ENCODE measurements around the gene TTLL9.
A peak's percentile ranks its signal among the peaks of the same experiment; 100 is the strongest.

The TTLL9 gene

DNA sequence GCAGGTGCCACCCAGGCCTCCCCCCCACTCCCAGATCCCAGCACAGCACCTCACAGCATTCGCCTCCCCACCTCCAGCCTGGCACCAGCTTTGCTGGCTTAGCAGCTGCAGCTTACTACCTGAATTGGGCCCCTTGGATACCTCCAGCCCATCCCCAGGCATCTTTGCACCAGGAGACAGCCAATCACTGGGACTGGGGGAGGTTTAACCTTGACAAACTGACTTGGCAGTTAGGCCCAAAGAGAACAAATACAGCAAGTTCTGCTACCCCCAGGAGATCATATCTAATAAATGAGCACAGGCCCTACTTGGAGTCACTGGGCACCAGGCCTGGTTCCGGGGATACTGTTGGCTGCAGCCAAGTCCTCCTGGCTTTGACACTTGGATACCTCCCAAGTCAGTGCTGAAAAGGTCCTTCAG is 72.6 kb downstream of the TTLL9 start:
- no peak for DNase-seq (ENCODE audit: low read depth in 1 of 2, low spot score in 1 of 2)

DNA sequence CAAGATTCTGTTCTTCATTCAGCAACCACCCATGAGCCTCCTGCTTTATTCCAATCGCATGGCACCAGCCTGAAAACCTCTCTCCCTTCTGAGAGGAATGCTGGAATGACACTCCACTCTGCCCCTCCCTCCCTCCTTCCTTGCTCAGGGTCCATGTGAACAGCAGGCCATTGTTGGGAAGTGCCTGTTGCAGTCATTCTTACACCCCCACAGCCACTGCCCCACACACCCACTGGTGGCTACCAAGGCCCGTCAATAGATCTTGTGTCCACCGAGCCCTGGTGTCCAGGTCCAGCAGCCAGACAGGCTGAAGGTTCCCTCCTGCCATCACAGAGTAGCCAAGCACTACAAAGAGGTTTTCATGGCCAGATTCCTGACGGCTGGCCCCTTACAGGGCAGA is 74.9 kb downstream of the TTLL9 start:
- DNase-seq (ENCODE audit: low read depth in 1 of 2, low spot score in 1 of 2) = no peak

DNA sequence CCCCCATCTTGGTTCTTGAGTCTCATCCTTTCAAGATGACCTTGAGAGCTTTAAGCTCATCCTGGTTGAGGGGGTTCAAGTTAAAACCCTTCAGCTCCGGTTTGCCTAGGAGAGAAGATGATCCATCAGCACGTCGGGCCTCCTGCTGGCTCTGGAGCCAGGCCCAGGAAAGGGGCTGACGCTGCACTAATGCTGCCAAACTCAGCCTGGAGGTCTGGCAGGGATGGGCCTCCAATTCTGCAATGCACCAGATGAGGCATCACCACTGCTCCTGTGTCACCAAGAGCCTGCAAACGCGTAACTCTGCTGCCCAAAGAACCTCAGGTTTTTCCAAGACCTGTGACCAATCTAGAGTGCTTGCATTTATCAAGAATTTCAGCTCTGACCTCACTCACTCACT is 75.4 kb downstream of the TTLL9 start:
- no peak for DNase-seq (ENCODE audit: low read depth in 1 of 2, low spot score in 1 of 2)

DNA sequence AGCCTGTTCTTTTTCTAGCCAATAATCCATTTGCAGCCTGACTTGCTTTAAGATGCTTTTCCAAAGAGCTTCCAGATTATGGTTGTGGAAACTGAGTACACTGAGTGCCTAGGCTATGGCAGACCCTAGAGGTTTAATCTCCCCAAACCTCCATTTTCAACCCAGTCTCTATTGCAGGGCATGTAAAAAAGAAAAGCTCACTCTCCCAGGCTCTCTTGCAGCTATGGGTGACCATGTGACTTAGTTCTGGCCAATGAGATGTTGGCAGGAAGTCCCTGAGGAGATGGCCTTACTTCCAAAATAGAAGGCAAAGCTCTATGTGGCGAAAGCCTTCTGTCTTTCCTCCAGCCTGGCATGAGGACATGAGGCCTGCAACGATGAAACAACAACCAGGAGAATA is 77.6 kb downstream of the TTLL9 start:
- DNase-seq (ENCODE audit: low read depth in 1 of 2, low spot score in 1 of 2) = no peak

DNA sequence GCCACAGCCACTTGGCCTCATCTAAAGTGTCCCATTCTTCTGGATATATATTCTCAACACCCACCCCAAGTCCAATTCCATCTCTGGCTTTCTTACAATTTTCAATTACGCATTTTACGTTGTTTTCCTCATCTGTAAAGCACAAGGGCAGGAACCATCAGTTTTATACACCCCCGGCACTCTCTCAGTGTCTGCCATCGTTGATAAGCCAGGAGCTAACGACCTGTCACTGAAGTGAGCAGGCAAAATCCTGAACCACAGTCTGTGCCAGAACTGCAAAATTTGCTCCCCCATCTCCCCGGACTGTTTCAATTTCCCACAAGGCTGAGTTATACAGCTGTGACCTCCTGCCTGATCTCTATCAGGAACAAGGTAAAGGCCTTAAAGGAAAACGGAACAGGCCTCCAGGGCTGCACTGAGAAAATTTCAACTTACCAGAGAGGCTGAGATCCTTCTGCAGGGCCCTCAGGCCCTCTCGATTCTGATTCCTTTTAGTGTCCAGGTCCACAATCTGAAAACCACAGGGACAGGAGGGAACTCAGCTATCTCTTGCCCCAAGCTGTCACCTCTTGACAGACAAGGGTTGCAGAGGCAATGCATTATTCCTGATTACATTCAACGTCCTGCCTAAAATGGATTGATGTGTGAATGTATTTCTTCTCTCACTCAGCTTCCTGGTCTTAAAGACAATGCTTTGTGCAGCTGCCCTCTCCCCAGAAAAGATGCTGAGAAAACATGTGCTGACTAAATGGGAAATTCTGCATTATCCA is 79.6 kb downstream of the TTLL9 start:
- no peak for DNase-seq (ENCODE audit: low read depth in 1 of 2, low spot score in 1 of 2)

DNA sequence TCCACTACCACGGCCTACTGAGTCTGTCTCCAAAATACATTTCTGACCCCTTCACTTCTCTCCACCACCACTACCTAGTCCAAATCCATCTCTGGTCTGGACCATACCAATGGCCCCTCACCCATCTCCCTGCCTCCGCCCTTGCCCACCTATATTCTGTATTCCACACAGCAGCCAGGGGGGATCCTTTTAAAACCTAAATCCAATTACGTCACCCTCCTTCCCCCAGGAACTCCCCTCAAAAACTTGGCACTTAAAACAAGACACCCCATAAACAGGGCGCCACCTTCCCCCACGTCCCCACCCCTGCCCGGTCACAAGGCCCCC is 80.7 kb downstream of the TTLL9 start:
- DNase-seq (ENCODE audit: low read depth in 1 of 2, low spot score in 1 of 2) = no peak

DNA sequence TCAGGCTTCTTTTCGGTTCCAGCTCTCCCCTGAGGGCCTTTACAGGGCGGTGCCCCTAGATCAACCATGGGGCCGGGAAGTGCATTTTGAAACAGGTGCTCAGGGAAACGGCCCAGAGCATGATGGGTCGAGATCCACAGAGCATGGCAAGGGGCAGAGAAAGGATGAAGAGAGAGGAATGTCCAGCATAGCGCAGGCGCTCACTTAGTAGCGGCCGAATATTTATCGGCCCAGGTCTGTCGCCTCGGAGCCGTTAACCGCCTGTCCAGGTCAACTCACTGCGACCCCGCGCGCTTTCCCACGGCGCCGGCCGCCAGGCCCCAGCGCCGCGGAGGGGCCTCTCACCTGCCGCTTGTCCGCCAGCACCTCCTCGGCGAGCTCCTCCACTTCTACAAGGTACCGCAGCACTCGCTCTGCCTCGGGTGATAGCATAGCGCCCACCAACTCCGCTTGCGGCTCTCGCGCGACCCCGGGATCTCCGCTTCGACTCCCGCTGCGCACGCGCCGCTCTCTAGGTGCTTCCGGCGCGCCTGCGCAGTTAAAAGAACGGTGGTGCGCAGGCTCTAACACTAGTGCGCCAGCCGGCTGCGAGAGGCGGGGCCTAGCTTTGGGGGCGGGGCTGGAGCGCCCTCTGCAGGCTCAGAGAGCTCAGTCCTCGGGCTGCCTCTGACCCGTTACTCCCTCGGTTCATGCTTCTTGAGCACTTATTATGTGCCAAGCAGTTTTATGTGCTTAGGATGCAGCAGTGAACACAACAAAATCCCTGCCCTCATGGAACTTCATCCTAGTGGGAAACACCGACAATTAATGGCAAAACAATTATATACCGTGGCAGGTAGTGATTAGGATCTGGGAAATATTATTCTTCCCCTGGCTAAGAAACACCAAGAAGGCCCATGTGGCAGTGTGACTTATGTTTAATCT is 81.4 kb downstream of the TTLL9 start, which contains the start of gene PDRG1:
Gene PDRG1 (minus strand): TSS at position 517 of the 924 bp plus-strand sequence. CDS start 85 bp downstream, at position 432.
- peak; percentile 94 to 96 for DNase-seq (ENCODE audit: low read depth in 1 of 2, low spot score in 1 of 2)

DNA sequence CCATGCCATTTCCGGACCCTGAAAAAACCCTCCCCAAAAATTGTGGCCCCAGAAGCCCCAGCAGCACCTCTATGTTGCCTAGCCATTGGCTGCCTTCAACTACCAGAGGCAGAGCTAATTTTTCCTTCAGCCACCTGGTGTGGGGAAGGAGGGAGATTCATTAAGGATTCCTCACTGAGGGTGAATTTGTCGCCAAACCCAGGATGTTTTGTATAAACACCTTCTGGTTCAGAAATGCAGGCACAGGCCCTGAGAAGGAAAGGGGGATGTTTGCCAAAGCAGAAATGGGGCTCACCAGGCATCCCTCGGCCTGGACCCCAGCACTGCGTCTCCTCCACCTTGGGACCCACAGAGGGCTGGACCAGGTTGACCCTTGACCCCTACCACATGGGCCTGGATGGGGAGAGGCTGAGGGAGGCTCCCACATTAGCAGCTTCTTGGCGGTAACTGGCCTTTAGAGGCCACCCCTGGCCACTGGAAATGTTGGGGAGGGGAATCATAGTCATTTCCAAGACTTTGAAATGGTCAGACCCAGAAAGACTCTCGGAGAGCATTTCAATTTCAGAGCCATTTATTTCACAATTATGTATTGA is 83.2 kb downstream of the TTLL9 start:
- DNase-seq (ENCODE audit: low read depth in 1 of 2, low spot score in 1 of 2) = no peak

DNA sequence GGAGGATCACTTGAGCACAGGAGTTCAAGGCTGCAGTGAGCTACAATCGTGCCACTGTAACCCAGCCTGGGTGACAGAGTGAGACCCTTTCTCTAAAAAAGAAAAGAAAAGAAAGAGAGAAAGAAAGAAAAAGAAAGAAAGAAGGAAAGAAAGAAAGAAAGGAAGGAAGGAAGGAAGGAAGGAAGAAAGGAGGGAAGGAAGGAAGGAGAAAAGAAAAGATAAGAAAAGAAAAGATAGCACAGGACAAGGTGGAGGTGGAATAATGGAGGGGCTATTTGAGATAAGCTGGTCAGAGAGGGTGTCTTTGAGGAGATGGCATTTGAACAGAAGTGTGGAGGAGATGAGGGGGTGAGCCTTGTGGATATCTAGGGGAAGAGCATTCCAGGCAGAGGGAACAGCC is 84.1 kb downstream of the TTLL9 start:
- no peak for DNase-seq (ENCODE audit: low read depth in 1 of 2, low spot score in 1 of 2)

DNA sequence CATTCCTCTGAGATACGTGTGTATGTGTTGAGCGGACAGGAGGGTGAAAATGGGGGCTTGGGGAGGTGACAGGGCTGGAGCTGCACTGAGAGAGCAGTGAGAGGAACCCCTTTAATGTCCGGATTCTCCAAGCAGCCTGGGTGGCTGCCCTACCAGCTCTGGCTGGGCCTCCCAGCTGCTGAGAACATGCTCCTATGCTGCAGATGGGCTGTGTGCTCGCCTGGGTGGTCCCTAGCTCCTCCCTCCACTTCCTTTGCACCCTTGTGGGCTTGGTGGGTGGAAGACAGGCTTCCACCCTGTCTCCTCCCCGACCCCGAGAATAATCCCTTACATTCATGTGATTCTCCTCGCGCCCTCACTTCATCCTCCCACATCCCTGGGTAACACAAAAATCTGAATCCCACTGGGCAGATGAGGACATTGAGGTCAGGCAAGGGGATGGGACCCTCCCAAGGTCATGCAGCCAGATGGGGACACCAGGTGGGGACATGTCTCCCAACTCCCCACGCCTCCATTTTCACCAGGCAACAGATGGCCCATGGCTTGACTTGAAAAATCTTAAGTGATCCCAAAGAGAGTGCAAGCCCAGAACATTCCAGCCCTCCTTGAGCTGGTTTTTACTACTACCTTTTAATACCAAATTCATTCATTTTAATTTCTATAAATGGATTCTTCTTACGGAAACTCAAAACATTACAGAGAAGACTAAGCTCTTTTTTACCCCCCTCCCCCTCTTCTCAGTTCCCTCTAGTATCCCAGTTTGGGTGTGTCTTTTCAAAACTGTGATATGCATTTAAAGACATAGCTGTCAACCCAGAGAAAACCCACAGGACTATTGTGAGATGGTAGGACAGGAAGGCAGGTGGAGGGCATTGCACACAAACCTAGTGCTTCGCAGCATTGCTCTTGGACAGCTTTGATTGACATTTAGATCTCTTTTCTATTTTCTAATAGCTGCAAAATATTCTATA is 86.4 kb downstream of the TTLL9 start:
- DNase-seq (ENCODE audit: low read depth in 1 of 2, low spot score in 1 of 2) = no peak

DNA sequence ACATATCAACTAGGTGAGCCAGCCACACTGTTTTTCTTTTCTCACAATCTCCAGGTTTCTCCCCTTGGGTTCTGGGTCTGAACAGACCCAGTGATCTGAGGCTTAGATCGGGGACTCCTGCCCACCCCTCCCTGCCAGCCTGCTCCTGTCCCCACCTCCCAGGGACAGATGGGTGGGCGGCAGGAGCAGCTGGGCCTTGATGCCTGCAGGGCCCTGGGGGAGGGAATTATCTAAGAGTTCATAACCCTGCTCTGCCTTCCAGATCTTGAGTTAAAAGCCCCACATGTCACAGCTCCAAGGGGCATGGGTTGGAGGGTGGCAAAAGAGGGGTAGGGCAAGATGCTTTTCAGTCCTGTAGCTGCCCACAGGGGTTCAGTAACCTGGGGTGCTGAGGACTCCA is 92.3 kb downstream of the TTLL9 start:
- DNase-seq (ENCODE audit: low read depth in 1 of 2, low spot score in 1 of 2) = no peak

DNA sequence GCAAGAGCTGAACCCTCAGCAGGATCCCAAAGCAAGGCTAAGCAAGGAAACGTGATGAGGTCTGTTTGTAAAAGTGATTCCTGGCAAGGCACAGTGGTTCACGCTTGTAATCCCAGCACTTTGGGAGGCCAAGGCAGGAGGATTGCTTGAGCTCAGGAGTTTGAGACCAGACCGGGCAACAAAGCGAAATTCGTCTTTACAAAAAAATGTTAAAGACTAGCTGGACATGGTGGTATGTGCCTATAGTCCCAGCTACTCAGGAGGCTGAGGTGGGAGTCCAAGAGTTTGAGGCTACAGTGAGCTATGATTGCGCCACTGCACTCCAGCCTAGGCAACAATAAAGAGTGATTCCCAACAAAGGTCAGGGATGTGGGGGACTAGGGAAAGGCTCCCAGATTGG is 93.5 kb downstream of the TTLL9 start:
- no peak for DNase-seq (ENCODE audit: low read depth in 1 of 2, low spot score in 1 of 2)

DNA sequence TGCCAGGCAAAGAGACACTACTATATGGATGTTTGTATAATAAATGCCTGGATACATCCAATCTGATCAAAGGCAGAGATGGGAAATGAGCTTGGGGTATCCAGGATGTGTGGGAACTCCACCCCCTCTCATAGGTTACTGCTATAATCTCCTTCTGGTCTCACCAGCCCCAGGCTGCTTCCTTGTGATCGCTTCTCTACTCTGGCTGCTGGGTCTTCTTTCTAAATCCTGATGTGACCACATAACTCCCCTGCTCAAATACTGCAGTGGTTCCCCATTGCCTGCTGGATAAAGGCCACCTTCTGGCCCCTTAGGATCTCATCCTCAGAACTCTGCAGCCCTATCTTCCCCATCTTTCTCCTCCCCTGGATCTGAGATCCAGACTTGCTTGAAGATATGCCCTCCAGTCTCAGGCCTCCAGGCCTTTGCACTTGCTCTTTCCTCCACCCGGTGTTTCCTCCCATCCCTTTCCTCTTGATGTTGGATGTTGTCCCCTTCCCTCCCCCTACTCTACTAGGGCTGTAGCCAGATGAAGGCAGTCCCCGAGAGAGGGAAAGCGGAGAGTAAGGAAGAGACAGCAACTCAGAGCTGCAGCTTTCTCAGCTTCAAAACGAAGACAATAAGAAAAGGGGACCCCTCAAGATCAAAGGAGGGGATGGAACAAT is 96.7 kb downstream of the TTLL9 start:
- no peak for DNase-seq (ENCODE audit: low read depth in 1 of 2, low spot score in 1 of 2)

DNA sequence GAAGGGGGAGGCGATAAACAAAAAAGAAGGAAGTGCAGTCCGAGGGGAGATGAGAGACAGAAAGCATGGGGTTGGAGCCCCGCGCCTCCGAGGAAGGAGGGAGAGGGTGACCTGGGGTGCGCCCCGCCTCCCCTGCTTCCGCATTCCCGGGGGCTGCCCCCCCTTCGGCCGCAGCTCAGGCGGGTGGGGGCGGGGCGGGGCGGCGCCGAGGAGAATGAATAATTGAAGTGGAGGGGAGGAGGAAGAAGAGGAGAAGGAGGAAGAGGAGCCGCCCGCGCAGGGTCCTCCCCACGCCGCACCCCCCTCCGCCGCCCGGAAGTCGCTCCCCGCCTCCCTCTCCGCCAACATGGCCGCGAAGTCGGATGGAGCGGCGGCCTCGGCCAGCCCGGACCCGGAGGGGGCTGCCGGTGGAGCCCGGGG is 97.4 kb downstream of the TTLL9 start, which contains the start of gene XKR7:
Gene XKR7 (plus strand): TSS at position 322 of the 420 bp plus-strand sequence. CDS start 25 bp downstream, at position 347.
- no peak for DNase-seq (ENCODE audit: low read depth in 1 of 2, low spot score in 1 of 2)

DNA sequence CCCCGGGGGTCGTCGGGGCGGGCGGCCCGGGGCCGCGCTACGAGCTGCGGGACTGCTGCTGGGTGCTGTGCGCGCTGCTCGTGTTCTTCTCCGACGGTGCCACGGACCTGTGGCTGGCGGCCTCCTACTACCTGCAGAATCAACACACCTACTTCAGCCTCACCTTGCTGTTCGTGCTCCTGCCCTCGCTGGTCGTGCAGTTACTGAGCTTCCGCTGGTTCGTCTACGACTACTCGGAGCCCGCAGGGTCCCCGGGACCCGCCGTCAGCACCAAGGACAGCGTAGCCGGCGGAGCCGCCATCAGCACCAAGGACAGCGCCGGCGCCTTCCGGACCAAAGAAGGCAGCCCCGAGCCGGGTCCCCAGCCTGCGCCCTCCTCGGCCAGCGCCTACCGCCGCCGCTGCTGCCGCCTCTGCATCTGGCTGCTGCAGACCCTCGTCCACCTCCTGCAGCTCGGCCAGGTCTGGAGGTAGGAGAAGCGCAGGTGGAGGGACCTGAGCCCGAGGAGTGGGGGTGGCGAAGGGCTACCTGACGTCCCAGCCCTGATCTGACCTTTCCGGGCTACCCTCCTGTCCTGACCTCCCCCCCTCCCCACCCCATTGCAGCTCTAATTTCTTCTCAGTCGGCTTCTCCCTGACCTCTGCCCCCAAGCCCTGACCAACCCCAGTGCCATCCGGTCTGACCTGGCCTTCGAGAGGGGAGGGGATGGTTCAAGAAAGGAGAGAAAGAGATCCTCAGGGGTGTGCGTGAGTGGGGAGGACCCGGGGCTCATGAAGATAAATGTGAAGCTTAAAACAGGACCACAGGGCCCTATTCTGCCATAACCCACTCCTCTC is 98.1 kb downstream of the TTLL9 start:
- DNase-seq (ENCODE audit: low read depth in 1 of 2, low spot score in 1 of 2) = peak; percentile 60 to 70

DNA sequence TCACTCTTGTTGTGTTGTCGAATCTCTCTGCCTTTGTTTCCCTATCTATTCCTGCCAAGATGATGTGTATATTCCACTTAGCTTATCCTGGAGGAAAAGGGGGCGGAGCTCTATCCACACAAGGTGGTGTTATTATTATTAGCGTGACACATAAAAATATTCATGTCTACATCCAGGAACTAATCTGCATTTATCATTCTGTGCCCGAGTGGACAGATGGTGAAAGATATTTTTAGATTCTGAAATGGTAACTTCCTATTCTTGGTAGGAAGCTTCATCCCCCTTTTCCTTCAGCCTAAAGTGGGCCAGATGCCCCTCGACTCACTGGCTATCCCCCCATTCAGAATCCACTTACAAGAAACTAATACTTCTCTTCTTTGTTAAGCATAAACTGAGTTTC is 99.6 kb downstream of the TTLL9 start:
- no peak for DNase-seq (ENCODE audit: low read depth in 1 of 2, low spot score in 1 of 2)

DNA sequence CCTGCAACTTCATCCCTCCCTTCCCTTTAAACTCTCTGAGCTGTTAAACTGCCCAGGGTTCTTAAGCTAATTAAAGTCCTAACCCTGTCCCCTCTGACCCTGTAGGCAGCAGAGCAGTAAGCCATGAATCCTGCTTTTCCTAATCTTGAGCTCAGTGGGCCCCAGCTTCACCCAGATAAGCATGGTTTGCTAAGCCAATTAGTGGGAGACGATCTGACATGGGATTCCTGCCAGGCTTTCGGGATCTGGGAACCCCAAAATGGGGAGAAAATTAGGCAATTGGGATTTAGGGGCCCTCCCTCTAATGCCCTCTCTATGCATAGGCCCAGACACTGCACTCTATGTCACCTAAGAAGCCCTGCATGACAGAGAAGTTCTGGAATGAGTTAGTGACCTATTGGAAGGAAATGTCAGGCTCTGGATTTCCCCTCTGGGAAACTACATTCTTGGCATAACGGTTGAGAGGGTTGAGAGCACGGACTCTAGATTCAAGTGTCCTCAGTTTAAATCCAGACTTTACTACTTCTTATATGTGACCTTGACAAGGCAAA is 102.1 kb downstream of the TTLL9 start:
- DNase-seq (ENCODE audit: low read depth in 1 of 2, low spot score in 1 of 2) = no peak

DNA sequence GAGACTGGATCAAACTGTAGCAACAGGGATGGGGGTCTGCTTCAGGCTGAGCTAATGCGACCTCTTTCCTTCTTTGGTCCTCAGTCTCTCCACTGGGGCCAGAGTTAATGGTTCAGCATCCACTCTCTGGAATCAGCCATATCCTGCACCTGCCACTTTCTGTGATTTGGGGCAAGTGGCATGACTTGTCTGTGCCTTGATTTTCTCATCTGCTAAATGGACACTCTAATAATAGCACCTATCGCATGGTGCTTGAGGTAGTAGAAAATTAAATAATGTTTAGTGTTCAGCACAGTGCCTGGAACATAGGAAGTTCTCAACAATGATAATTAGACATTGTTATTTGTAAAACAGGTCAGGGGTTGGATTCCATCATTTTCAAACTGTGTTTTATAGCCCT is 103.9 kb downstream of the TTLL9 start:
- DNase-seq (ENCODE audit: low read depth in 1 of 2, low spot score in 1 of 2) = no peak

DNA sequence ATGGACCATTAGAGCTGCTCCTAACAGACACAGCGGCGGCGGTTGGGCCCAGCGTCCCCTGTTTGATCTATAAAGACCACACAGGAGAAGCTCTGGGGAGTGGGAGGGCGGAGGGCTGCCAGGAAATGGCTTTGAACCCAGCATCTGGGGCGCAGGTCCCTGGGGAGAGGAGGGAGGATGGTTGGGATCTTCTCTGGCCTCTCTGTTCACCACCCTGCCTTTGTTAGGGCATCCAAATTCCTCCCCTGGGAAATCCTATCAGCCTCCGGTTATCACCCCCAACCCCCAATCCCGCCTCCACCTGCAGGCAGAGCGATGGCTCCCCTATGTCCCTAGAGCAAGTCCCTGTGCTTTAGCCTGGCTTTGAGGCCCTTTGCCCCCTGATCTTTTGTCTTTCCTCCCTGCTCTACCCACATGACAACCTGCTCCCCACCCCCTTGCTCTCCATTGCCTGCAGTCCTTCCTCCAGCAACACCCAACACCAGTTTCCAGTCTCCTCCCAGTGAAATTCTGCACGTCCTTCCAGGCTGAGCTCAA is 104.6 kb downstream of the TTLL9 start:
- DNase-seq (ENCODE audit: low read depth in 1 of 2, low spot score in 1 of 2) = no peak

All from activated CD4-positive, alpha-beta T cell treated with anti-CD3 and anti-CD28 coated beads, Interleukin-2, amount 50 U/mL, for 24 hours (primary cell).